ENCODE data around the gene RBBP4. TPM values are rescaled to one million over a fixed set of nuclear protein-coding genes. Genes with fewer than 3 reads are reported as not detected.
"Not testable (repeated sequence)": the region's sequence is repeated elsewhere in the genome, so short reads cannot be mapped to it uniquely, and the experiment has no call there.

The RBBP4 gene
- total RNA-seq, 1 donor from 2014 or later, result 241 TPM

DNA sequence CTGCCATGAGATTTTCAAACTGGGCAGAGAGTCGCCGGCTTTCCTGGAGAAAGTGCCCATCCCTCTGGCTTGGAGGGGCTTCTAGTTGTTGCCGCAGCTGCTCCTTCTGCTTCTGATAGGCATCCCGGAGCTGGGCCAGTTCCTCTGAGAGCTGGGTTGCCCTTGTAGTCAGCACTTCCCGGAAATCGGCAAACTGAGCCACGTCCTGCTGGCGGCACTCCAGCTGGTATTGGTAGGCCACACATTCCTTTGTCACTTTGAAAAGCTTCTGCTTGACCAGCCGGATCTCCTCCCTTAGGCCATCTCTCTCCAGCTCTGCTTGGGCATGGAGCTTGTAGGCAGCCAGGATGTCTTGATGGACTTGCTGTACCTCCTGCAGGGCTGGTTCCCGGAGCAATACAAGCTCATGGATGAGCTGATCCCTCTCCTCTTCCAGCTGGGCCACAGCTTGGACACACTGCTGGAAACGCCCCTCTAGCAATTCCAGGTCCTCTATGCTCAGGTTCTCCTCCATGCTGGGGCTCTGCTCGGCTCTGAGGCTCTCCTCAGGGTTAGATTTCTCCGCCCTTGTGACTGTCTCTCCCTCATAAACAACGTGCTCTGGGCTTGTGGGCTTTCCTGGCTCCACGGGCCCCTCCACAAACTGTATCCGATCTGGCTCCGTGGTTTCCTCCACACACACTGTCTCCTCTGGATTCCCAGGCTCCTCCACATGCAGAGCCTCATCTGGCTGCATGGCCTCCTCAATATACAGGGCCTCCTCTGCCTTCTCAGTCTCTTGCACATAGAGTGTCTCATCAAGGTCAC, 44.3 kb downstream of the RBBP4 start:
- ATAC-seq (ENCODE audit: low read depth), result no peak
- H3K4me1 Mint-ChIP-seq, result peaks cover 7% of the 10 kb centered on the region
- H3K27ac Mint-ChIP-seq, result no peak overlapping the region
- H3K4me3 Mint-ChIP-seq, result no peak overlapping the region
- no peak for DNase-seq
- intact Hi-C loops (cut with micrococcal nuclease), result no loop called here
- no peaks in the 10 kb centered on the region for H3K27me3 Mint-ChIP-seq
- TF ChIP-seq, protein P1, sequence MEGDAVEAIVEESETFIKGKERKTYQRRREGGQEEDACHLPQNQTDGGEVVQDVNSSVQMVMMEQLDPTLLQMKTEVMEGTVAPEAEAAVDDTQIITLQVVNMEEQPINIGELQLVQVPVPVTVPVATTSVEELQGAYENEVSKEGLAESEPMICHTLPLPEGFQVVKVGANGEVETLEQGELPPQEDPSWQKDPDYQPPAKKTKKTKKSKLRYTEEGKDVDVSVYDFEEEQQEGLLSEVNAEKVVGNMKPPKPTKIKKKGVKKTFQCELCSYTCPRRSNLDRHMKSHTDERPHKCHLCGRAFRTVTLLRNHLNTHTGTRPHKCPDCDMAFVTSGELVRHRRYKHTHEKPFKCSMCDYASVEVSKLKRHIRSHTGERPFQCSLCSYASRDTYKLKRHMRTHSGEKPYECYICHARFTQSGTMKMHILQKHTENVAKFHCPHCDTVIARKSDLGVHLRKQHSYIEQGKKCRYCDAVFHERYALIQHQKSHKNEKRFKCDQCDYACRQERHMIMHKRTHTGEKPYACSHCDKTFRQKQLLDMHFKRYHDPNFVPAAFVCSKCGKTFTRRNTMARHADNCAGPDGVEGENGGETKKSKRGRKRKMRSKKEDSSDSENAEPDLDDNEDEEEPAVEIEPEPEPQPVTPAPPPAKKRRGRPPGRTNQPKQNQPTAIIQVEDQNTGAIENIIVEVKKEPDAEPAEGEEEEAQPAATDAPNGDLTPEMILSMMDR (IDR thresholded peaks at IDR 0.05), result no peak
- no peaks in the 10 kb centered on the region for H3K36me3 Mint-ChIP-seq (ENCODE audit: low read depth)
- H3K9me3 Mint-ChIP-seq, result no peaks in the 10 kb centered on the region
- ChIA-PET CTCF (interaction anchor here (1.3 kb wide), 1 partner anchor 17 kb away, joined by 3 read pairs; no protein-coding TSS in a partner anchor), POLR2A (no interaction called here)

DNA sequence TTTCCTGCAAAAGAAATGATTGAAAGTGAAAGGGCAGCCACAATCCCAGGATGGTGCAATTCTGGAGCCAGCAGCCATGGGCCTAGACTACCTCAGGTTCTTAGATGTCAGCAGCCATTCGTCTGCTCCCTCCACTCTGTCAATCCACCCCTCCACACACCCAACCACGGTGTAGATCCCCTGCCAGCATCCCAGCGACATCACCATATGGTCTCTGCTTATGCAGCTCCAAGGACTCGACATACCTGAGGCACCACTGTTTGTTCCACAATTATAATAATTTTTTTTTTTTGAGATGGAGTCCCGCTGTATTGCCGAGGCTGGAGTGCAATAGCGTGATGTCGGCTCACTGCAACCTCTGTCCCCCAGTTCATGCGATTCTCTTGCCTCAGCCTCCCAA, 45.0 kb downstream of the RBBP4 start:
- no peaks in the 10 kb centered on the region for H3K36me3 Mint-ChIP-seq (ENCODE audit: low read depth)
- no peak for ATAC-seq (ENCODE audit: low read depth)
- H3K4me1 Mint-ChIP-seq, result peaks cover 7% of the 10 kb centered on the region
- no peak for DNase-seq
- no peak overlapping the region for H3K27ac Mint-ChIP-seq
- CTCF ChIA-PET, result no interaction called here
- H3K27me3 Mint-ChIP-seq, result no peaks in the 10 kb centered on the region
- no peak overlapping the region for H3K4me3 Mint-ChIP-seq
- TF ChIP-seq, protein P1 (IDR thresholded peaks at IDR 0.05), result no peak
- no peaks in the 10 kb centered on the region for H3K9me3 Mint-ChIP-seq
- POLR2A ChIA-PET, result no interaction called here
- intact Hi-C loops (cut with micrococcal nuclease), result no loop called here

DNA sequence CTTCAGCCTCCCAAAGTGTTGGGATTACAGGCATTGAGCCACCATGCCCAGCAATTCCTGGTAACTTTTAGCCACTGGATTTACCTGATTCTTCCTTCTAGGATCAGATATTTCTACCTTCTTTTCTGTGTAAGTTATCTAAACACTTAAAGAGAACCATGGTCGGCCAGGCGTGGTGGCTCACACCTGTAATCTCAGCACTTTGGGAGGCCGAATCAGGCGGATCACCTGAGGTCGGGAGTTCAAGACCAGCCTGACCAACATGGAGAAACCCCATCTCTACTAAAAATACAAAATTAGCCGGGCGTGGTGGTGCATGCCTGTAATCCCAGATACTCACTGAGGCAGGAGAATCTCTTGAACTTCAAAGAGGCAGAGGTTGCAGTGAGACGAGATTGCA, 46.0 kb downstream of the RBBP4 start:
- POLR2A ChIA-PET; ATAC-seq (ENCODE audit: low read depth); intact Hi-C loops (cut with micrococcal nuclease); H3K9me3 Mint-ChIP-seq; H3K27me3 Mint-ChIP-seq; H3K27ac Mint-ChIP-seq; DNase-seq; H3K36me3 Mint-ChIP-seq (ENCODE audit: low read depth); H3K4me1 Mint-ChIP-seq; H3K4me3 Mint-ChIP-seq; CTCF ChIA-PET: not testable (repeated sequence)

DNA sequence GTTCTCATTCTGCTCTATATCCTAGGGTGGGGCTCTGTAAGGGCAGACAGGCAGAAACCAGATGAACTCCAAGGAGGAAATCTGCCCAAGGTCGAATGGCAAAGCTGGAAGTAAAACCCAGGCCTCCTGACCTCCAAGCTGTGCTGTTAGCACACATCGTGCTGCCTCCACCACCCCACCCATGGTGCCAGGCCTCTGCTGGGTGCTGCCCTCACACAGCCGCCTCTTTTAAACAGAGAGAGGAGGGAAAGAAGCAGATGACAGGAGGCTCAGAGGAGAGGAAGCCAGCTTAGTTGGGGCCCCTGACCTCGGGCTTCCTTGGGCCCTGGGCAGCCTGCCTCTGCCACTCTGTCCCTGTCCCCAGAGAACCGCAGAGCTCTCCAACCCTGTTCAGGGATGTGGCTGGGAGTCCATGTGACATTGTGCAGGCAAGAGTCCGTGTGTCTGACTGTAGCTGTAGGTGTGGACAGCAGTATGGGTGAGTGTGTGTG, 50.5 kb downstream of the RBBP4 start:
- Mint-ChIP-seq H3K9me3 (no peaks in the 10 kb centered on the region), H3K4me3 (peak overlapping the region; percentile 75), H3K4me1 (peaks cover 21% of the 10 kb centered on the region), H3K27me3 (peaks cover 27% of the 10 kb centered on the region), H3K36me3 (ENCODE audit: low read depth) (no peaks in the 10 kb centered on the region), H3K27ac (no peak overlapping the region)
- no peak for DNase-seq
- POLR2A ChIA-PET, result interaction anchor here (0.6 kb wide), 1 partner anchor 12 kb away, joined by 5 read pairs; no protein-coding TSS in a partner anchor
- TF ChIP-seq, protein P1 (IDR thresholded peaks at IDR 0.05), result no peak
- intact Hi-C loops (cut with micrococcal nuclease), result no loop called here
- CTCF ChIA-PET, result interaction anchor here (2.1 kb wide), 1 partner anchor 11 kb away, joined by 7 read pairs; no protein-coding TSS in a partner anchor
- no peak for ATAC-seq (ENCODE audit: low read depth)

DNA sequence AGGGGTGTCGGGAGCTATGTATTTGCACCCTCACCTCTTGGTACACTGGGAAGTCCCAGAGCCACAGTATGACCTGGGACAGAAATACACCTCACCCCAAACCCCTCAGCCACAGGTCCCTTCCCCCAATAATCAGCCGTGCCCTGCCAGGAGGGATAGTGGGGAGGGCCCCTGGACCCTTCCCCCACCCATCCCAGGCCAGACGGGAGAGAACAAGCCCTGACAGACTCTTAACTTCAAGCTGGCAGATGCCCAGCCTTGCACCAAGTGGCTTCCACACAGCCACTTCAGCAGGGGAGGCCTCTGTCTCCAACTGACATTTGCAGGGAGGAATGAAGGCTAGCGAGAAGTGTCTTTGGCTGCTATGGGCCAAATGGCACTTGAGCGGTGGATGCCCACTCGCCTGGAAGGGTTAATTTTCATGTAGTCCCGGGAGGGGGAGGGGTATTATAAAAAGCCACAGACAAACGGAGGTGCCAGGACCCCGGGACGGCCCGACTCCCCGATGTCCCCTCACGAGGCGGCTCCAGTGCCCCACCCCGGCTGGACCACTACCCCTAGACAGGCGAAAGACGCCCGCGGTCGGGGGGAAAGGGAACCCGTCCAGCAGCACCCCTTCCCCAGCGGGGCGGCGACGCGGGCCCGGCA, 51.1 kb downstream of the RBBP4 start:
- no peak for ATAC-seq (ENCODE audit: low read depth)
- peak overlapping the region; percentile 75 for H3K4me3 Mint-ChIP-seq
- no peak overlapping the region for H3K27ac Mint-ChIP-seq
- no peaks in the 10 kb centered on the region for H3K36me3 Mint-ChIP-seq (ENCODE audit: low read depth)
- H3K27me3 Mint-ChIP-seq, result peaks cover 29% of the 10 kb centered on the region
- peaks cover 21% of the 10 kb centered on the region for H3K4me1 Mint-ChIP-seq
- POLR2A ChIA-PET, result interaction anchor here (0.6 kb wide), 1 partner anchor 11 kb away, joined by 5 read pairs; no protein-coding TSS in a partner anchor
- DNase-seq, result no peak
- intact Hi-C loops (cut with micrococcal nuclease), result no loop called here
- TF ChIP-seq, protein P1 (IDR thresholded peaks at IDR 0.05), result no peak
- no peaks in the 10 kb centered on the region for H3K9me3 Mint-ChIP-seq
- CTCF ChIA-PET, result interaction anchor here (2.1 kb wide), 1 partner anchor 10 kb away, joined by 7 read pairs; no protein-coding TSS in a partner anchor

All from activated B cell treated with CpG ODN at 0.5 μM for 24 hours (primary cell).